HCT116 (cell line): ENCODE data around the gene EXOSC10. TPM values are rescaled to one million over a fixed set of nuclear protein-coding genes. Genes with fewer than 3 reads are reported as not detected.

Experiments
- ATAC-seq: fragments of 200-7000 bp; cut with Tn5 transposase; 2 replicates; pipeline ENCODE4 v1.9.1; 2020; ENCODE audit warnings: mild to moderate bottlenecking, moderate library complexity
- BruUV-seq: library from RNA; stranded (reverse); fragments of 400-500 nt; replicated peaks from 2 replicates; lab custom pipeline; 2021; lab: Mats Ljungman, UMichigan
- CTCF ChIA-PET: fragments of 300-600 bp; sonication (Branson Sonifier 250); formaldehyde crosslinking; loops from one replicate; lab custom pipeline; 2021; ENCODE audit warnings: antibody characterized with exemption; lab: Charles Lee
- POLR2A ChIA-PET: fragments of 300-600, 350-600 bp; sonication (Branson Sonifier 250); formaldehyde crosslinking; loops from one replicate; lab custom pipeline; 2021; ENCODE audit warnings: antibody characterized with exemption; lab: Charles Lee
- RAD21 ChIA-PET, 2 experiments: fragments of 300-600 bp; sonication (Branson Sonifier 250); formaldehyde crosslinking; loops; one replicate each; lab custom pipeline; 2023; ENCODE audit warnings: low total read pairs in 2 of 2; ENCODE audit not compliant: uncharacterized antibody in 2 of 2, unreplicated experiment in 2 of 2, low non-redundant PET in 1 of 2; lab: Charles Lee
- DNase-seq: peaks from one replicate; pipeline ENCODE4 v3.0.0-alpha.2; 2010; ENCODE audit warnings: low read depth, low spot score
- H2AFZ ChIP-seq: fragments of 200-600 bp; shearing (Covaris generic), sonication (generic); 2 replicates; pipeline ENCODE4 v1.6.1; 2017; ENCODE audit warnings: low read depth, mixed run types, mixed read lengths, antibody characterized with exemption, low read length; ENCODE audit not compliant: poor library complexity, severe bottlenecking
- H3K27ac ChIP-seq: 2 replicates; pipeline ENCODE4 v1.5.1; 2012; ENCODE audit warnings: low read depth, low read length
- H3K27me3 ChIP-seq: fragments of 200-600 bp; sonication (generic); 2 replicates; pipeline ENCODE4 v1.6.1; 2016; ENCODE audit warnings: mixed run types, low read length, mixed read lengths; ENCODE audit not compliant: insufficient read depth
- H3K36me3 ChIP-seq, 2 experiments: fragments of 200-500 bp in 1 of 2; fragments of 200-600 bp in 1 of 2; sonication (Bioruptor generic) in 1 of 2; sonication (generic) in 1 of 2; 2 replicates each; pipeline versions ENCODE4 v1.5.1 to v1.6.1; 2014 to 2016; ENCODE audit warnings: low read length in 2 of 2, inconsistent platforms in 1 of 2, mixed read lengths in 1 of 2, mixed run types in 1 of 2; ENCODE audit not compliant: insufficient read depth in 2 of 2, control insufficient read depth in 1 of 2
- H3K4me1 ChIP-seq, 2 experiments: fragments of 200-600 bp in 1 of 2; sonication (generic) in 1 of 2; 2 replicates each; pipeline versions ENCODE4 v1.5.1 to v1.6.1; 2012 to 2017; ENCODE audit warnings: low read length in 2 of 2, inconsistent platforms in 1 of 2, mild to moderate bottlenecking in 1 of 2, mixed read lengths in 1 of 2, mixed run types in 1 of 2, moderate library complexity in 1 of 2; ENCODE audit not compliant: insufficient read depth in 2 of 2, control insufficient read depth in 1 of 2
- H3K4me2 ChIP-seq: fragments of 200-600 bp; sonication (generic); 2 replicates; pipeline ENCODE4 v1.6.1; 2017; ENCODE audit warnings: mixed run types, low read length, mixed read lengths
- H3K4me3 ChIP-seq, 2 experiments: fragments of 200-600 bp in 1 of 2; sonication (generic) in 1 of 2; replicated peaks in 1 of 2; 2 replicates each; pipeline ENCODE4 v1.5.1; 2011 to 2016; ENCODE audit warnings: low read length in 2 of 2, control low read depth in 1 of 2, low read depth in 1 of 2, mild to moderate bottlenecking in 1 of 2, mixed read lengths in 1 of 2, mixed run types in 1 of 2
- H3K79me2 ChIP-seq: fragments of 200-600 bp; sonication (generic); 2 replicates; pipeline ENCODE4 v1.6.1; 2017; ENCODE audit warnings: mild to moderate bottlenecking, mixed run types, low read length, moderate library complexity, mixed read lengths; ENCODE audit not compliant: insufficient read depth
- H3K9ac ChIP-seq: fragments of 200-600 bp; sonication (generic); 2 replicates; pipeline ENCODE4 v1.6.1; 2016; ENCODE audit warnings: low read length, mixed read lengths
- H3K9me2 ChIP-seq: fragments of 200-600 bp; sonication (generic), shearing (Covaris generic); 2 replicates; pipeline ENCODE4 v1.6.1; 2017; ENCODE audit warnings: mixed run types, mild to moderate bottlenecking, moderate library complexity; ENCODE audit not compliant: insufficient read depth
- H3K9me3 ChIP-seq, 2 experiments: fragments of 200-500 bp in 1 of 2; fragments of 200-600 bp in 1 of 2; sonication (Bioruptor generic) in 1 of 2; sonication (generic) in 1 of 2; 2 replicates each; pipeline ENCODE4 v1.6.1; 2014 to 2017; ENCODE audit warnings: low read length in 2 of 2, mixed read lengths in 2 of 2, inconsistent platforms in 1 of 2, low read depth in 1 of 2, mild to moderate bottlenecking in 1 of 2, mixed run types in 1 of 2, moderate library complexity in 1 of 2; ENCODE audit not compliant: control insufficient read depth in 1 of 2, insufficient read depth in 1 of 2
- H4K20me1 ChIP-seq: fragments of 200-600 bp; sonication (generic), shearing (Covaris generic); 2 replicates; pipeline ENCODE4 v1.6.1; 2017; ENCODE audit warnings: mixed run types, mild to moderate bottlenecking, moderate library complexity; ENCODE audit not compliant: insufficient read depth
- ATF3 ChIP-seq: IDR thresholded peaks from 2 replicates; pipeline ENCODE4 v1.6.1; 2012
- CTCF ChIP-seq, 3 experiments: fragments of 200-600 bp in 1 of 3; sonication (generic) in 1 of 3; IDR thresholded peaks in 2 of 3; conservative IDR thresholded peaks in 1 of 3; 2 replicates each; pipeline ENCODE4 v1.5.1; 2012 to 2017; ENCODE audit warnings: low read depth in 2 of 3, low read length in 2 of 3, antibody characterized with exemption in 1 of 3, borderline replicate concordance in 1 of 3, control low read depth in 1 of 3, mild to moderate bottlenecking in 1 of 3, mixed read lengths in 1 of 3, mixed run types in 1 of 3, moderate library complexity in 1 of 3; ENCODE audit not compliant: insufficient read depth in 1 of 3
- EZH2phosphoT487 ChIP-seq: fragments of 200-600 bp; IDR thresholded peaks from 2 replicates; pipeline ENCODE4 v1.6.1; 2018; ENCODE audit warnings: antibody characterized with exemption, borderline replicate concordance
- FOSL1 ChIP-seq: IDR thresholded peaks from 2 replicates; pipeline ENCODE4 v1.6.1; 2012; ENCODE audit warnings: low read depth
- JUND ChIP-seq: IDR thresholded peaks from 2 replicates; pipeline ENCODE4 v1.6.1; 2012
- POLR2A ChIP-seq: IDR thresholded peaks from 2 replicates; pipeline ENCODE4 v1.7.0; 2011; ENCODE audit warnings: borderline replicate concordance; ENCODE audit not compliant: insufficient read depth, insufficient read length; ENCODE audit errors: extremely low read depth
- POLR2AphosphoS5 ChIP-seq: IDR thresholded peaks from 2 replicates; pipeline ENCODE4 v1.6.1; 2011; ENCODE audit warnings: mild to moderate bottlenecking, low read depth, low read length, moderate library complexity
- REST ChIP-seq: IDR thresholded peaks from 2 replicates; pipeline ENCODE4 v1.6.1; 2012; ENCODE audit warnings: low read depth
- SIN3A ChIP-seq: IDR thresholded peaks from 2 replicates; pipeline ENCODE4 v1.6.1; 2012; ENCODE audit warnings: low read depth
- SP1 ChIP-seq: IDR thresholded peaks from 2 replicates; pipeline ENCODE4 v1.6.1; 2012; ENCODE audit warnings: low read depth
- SRF ChIP-seq: IDR thresholded peaks from 2 replicates; pipeline ENCODE4 v1.6.1; 2012; ENCODE audit warnings: low read depth
- TCF7L2 ChIP-seq: IDR thresholded peaks from 2 replicates; pipeline ENCODE4 v1.7.0; 2011; ENCODE audit warnings: borderline replicate concordance, inconsistent platforms; ENCODE audit not compliant: insufficient read depth, insufficient read length; ENCODE audit errors: extremely low read depth
- YY1 ChIP-seq: IDR thresholded peaks from 2 replicates; pipeline ENCODE4 v1.6.1; 2011; ENCODE audit warnings: low read length, low read depth, moderate library complexity, mild to moderate bottlenecking; ENCODE audit not compliant: insufficient replicate concordance; ENCODE audit errors: extremely low read depth
- ZFX ChIP-seq: fragments of 450-650 bp; IDR thresholded peaks from 2 replicates; pipeline ENCODE4 v1.6.1; 2017
- ZNF274 ChIP-seq: fragments of 200-500 bp; sonication (Bioruptor generic); IDR thresholded peaks from 2 replicates; pipeline ENCODE4 v1.6.1; 2014; ENCODE audit warnings: mild to moderate bottlenecking, low read depth, low read length, inconsistent platforms
- intact Hi-C: fragments of 100-400 bp; cut with micrococcal nuclease; formaldehyde crosslinking; loops from 2 replicates; pipeline ENCODE4 v1.10.0; 2022
- total RNA-seq: library from RNA; stranded (reverse); gene quantifications from one replicate; pipeline ENCODE4 v1.2.1, GENCODE V29; 2021; ENCODE audit not compliant: unreplicated experiment

Gene EXOSC10
- total RNA-seq, 1 experiment from 2014 or later: 80.7 TPM

GRCh38 chr1:11132563-11133293 is 33.1 kb upstream of the EXOSC10 start (continued):
- TF ChIP-seq REST: no peak
- no peak for TF ChIP-seq TCF7L2

GRCh38 chr1:11131816-11132215 is 32.1 kb upstream of the EXOSC10 start:
- no peaks in the 10 kb centered on the region for H4K20me1 ChIP-seq
- no peak overlapping the region for H2AFZ ChIP-seq
- DNase-seq (no peak), ATAC-seq (no peak)
- no peaks in the 10 kb centered on the region for H3K4me1 ChIP-seq
- BruUV-seq: no TSS peak
- H3K79me2 ChIP-seq: no peaks in the 10 kb centered on the region
- no peaks in the 10 kb centered on the region for H3K9me2 ChIP-seq
- no peak overlapping the region for H3K27ac ChIP-seq
- no peak overlapping the region for H3K4me2 ChIP-seq
- no peaks in the 10 kb centered on the region for H3K27me3 ChIP-seq
- ChIA-PET POLR2A (no interaction called here), CTCF (no interaction called here), RAD21 (no interaction called here)
- intact Hi-C loops: no loop called here
- no peaks in the 10 kb centered on the region for H3K9me3 ChIP-seq
- peaks cover 26 to 32% of the 10 kb centered on the region in 2 experiments; a peak in 3 of 4 replicates for H3K36me3 ChIP-seq
- H3K9ac ChIP-seq: no peak overlapping the region
- H3K4me3 ChIP-seq: no peak overlapping the region
- TF ChIP-seq CTCF (IDR thresholded peaks at IDR 0.05 in 2 of 3, conservative IDR thresholded peaks at IDR 0.05 in 1 of 3; ENCODE audit: borderline replicate concordance in 1 of 3, insufficient read depth in 1 of 3, low read depth in 2 of 3, low read length in 2 of 3) (no peak), EZH2phosphoT487 (no peak), SIN3A (no peak), ATF3 (no peak), ZNF274 (no peak), POLR2A (no peak), JUND (no peak), FOSL1 (no peak), REST (no peak), SP1 (no peak), TCF7L2 (no peak), YY1 (no peak), SRF (no peak), ZFX (no peak), POLR2AphosphoS5 (no peak)
